ELF-1 (cell line): ENCODE results near the gene ADAMTS1.

Experiments
- DNase-seq: peaks from one replicate; pipeline ENCODE4 v3.0.0-alpha.2; 2016; ENCODE audit warnings: low read depth, low spot score

Gene ADAMTS1

GRCh38 chr21:26813426-26813998 lies 31.7 kb downstream of the ADAMTS1 start:
- no peak for DNase-seq

GRCh38 chr21:26812173-26812572 lies 33.0 kb downstream of the ADAMTS1 start:
- no peak for DNase-seq

GRCh38 chr21:26811482-26811881 lies 33.7 kb downstream of the ADAMTS1 start:
- no peak for DNase-seq

GRCh38 chr21:26810676-26811415 lies 34.4 kb downstream of the ADAMTS1 start:
- no peak for DNase-seq

- DNase-seq: no peak
These were observed 34.9 kb downstream of the ADAMTS1 start for GRCh38 chr21:26810266-26810665.

GRCh38 chr21:26809745-26810144 lies 35.5 kb downstream of the ADAMTS1 start:
- no peak for DNase-seq

GRCh38 chr21:26806801-26807295 lies 38.4 kb downstream of the ADAMTS1 start:
- DNase-seq: no peak

GRCh38 chr21:26804895-26805609 lies 40.2 kb downstream of the ADAMTS1 start:
- DNase-seq: no peak

- DNase-seq: no peak
These were observed 43.7 kb downstream of the ADAMTS1 start for GRCh38 chr21:26801498-26801897.

- no peak for DNase-seq
These were observed 44.2 kb downstream of the ADAMTS1 start for GRCh38 chr21:26800970-26801431.

GRCh38 chr21:26800455-26800854 lies 44.8 kb downstream of the ADAMTS1 start:
- DNase-seq: no peak

- no peak for DNase-seq
These were observed 45.2 kb downstream of the ADAMTS1 start for GRCh38 chr21:26800001-26800400.

GRCh38 chr21:26798856-26799751 lies 46.1 kb downstream of the ADAMTS1 start:
- no peak for DNase-seq

GRCh38 chr21:26797878-26798456 lies 47.2 kb downstream of the ADAMTS1 start:
- no peak for DNase-seq

GRCh38 chr21:26795866-26796329 lies 49.3 kb downstream of the ADAMTS1 start:
- DNase-seq: no peak

GRCh38 chr21:26795412-26795805 lies 49.8 kb downstream of the ADAMTS1 start:
- DNase-seq: no peak

- no peak for DNase-seq
These were observed 50.4 kb downstream of the ADAMTS1 start for GRCh38 chr21:26794597-26795411.

GRCh38 chr21:26790296-26790695 lies 54.9 kb downstream of the ADAMTS1 start:
- no peak for DNase-seq

GRCh38 chr21:26788790-26789189 lies 56.4 kb downstream of the ADAMTS1 start:
- no peak for DNase-seq
